Pons (tissue), 1 donor: ENCODE data around the gene PPP1R14B.
"Not testable (repeated sequence)": the region's sequence is repeated elsewhere in the genome, so short reads cannot be mapped to it uniquely, and the experiment has no call there.

ENCODE experiments used
- DNase-seq: peaks from one replicate; pipeline ENCODE4 v3.0.0-alpha.2; 2016; ENCODE audit warnings: low spot score

The PPP1R14B gene

GRCh38 chr11:64260147-64260708, 13.5 kb upstream of the PPP1R14B start:
- DNase-seq: no peak

- DNase-seq: no peak
Observed at GRCh38 chr11:64259533-64260067, 12.9 kb upstream of the PPP1R14B start.

- no peak for DNase-seq
Observed at GRCh38 chr11:64258946-64259532, 12.3 kb upstream of the PPP1R14B start.

GRCh38 chr11:64258356-64258755, 11.6 kb upstream of the PPP1R14B start:
- DNase-seq: no peak

- DNase-seq: no peak
Observed at GRCh38 chr11:64256300-64256699, 9.6 kb upstream of the PPP1R14B start.

- no peak for DNase-seq
Observed at GRCh38 chr11:64255135-64256128, 8.7 kb upstream of the PPP1R14B start.

- no peak for DNase-seq
Observed at GRCh38 chr11:64254326-64254725, 7.6 kb upstream of the PPP1R14B start.

- DNase-seq: no peak
Observed at GRCh38 chr11:64253481-64253880, 6.7 kb upstream of the PPP1R14B start.

GRCh38 chr11:64253043-64253442, 6.3 kb upstream of the PPP1R14B start:
- no peak for DNase-seq

- DNase-seq: no peak
Observed at GRCh38 chr11:64252003-64252872, 5.5 kb upstream of the PPP1R14B start.

GRCh38 chr11:64251753-64252002, 4.9 kb upstream of the PPP1R14B start:
- DNase-seq: no peak

GRCh38 chr11:64251016-64251752, 4.4 kb upstream of the PPP1R14B start, which contains the start of gene PLCB3:
TSS of gene PLCB3 (plus strand) at chr11:64251530. CDS start at chr11:64251650, 120 bp downstream.
- DNase-seq: no peak

GRCh38 chr11:64250415-64251015, 3.8 kb upstream of the PPP1R14B start:
- DNase-seq: no peak

GRCh38 chr11:64249563-64250414, 3.0 kb upstream of the PPP1R14B start:
- DNase-seq: no peak

- DNase-seq: no peak
Observed at GRCh38 chr11:64249038-64249437, 2.3 kb upstream of the PPP1R14B start.

- DNase-seq: no peak
Observed at GRCh38 chr11:64248578-64248977, 1.8 kb upstream of the PPP1R14B start.

- no peak for DNase-seq
Observed at GRCh38 chr11:64247729-64248531, 1.2 kb upstream of the PPP1R14B start.

GRCh38 chr11:64246621-64246870, 197 bp downstream of the PPP1R14B start:
- not testable (repeated sequence) for DNase-seq
